CD14-positive monocyte (primary cell): Measurements from ENCODE around the gene MS4A7. TPM values are rescaled to one million over a fixed set of nuclear protein-coding genes. Genes with fewer than 3 reads are reported as not detected.

Source experiments
- DNase-seq, 3 donors: peaks; one replicate each; pipeline ENCODE4 v3.0.0-alpha.2; 2011 to 2022
- H2AFZ ChIP-seq: 2 replicates; pipeline ENCODE4 v1.6.0; 2012; ENCODE audit warnings: mild to moderate bottlenecking, low read depth, low read length, inconsistent platforms; ENCODE audit not compliant: insufficient read depth, poor library complexity, severe bottlenecking
- H3K27ac ChIP-seq, 2 donors: 1 replicate in 1 of 2; 2 replicates in 1 of 2; pipeline ENCODE4 v1.5.1; 2012 to 2013; ENCODE audit warnings: low read length in 2 of 2, control low read depth in 1 of 2, inconsistent platforms in 1 of 2, low read depth in 1 of 2, mild to moderate bottlenecking in 1 of 2
- H3K27me3 ChIP-seq, 2 donors: one replicate each; pipeline versions ENCODE4 v1.6.0 to v1.6.1; 2011 to 2013; ENCODE audit warnings: low read length in 2 of 2; ENCODE audit not compliant: control insufficient read depth in 2 of 2, insufficient read depth in 2 of 2
- H3K36me3 ChIP-seq, 2 donors: replicated peaks in 1 of 2; 1 replicate in 1 of 2; 2 replicates in 1 of 2; pipeline versions ENCODE4 v1.5.1 to v1.6.1; 2012 to 2013; ENCODE audit warnings: low read length in 2 of 2, control low read depth in 1 of 2, inconsistent platforms in 1 of 2, mild to moderate bottlenecking in 1 of 2; ENCODE audit not compliant: insufficient read depth in 2 of 2, control insufficient read depth in 1 of 2
- H3K4me1 ChIP-seq, 2 donors: 1 replicate in 1 of 2; 2 replicates in 1 of 2; pipeline versions ENCODE4 v1.5.1 to v1.6.1; 2012 to 2013; ENCODE audit warnings: low read length in 2 of 2, control low read depth in 1 of 2, inconsistent platforms in 1 of 2, mild to moderate bottlenecking in 1 of 2, moderate library complexity in 1 of 2; ENCODE audit not compliant: insufficient read depth in 2 of 2, control insufficient read depth in 1 of 2
- H3K4me2 ChIP-seq: replicated peaks from 2 replicates; pipeline ENCODE3; 2012; ENCODE audit warnings: low read length, moderate library complexity, mild to moderate bottlenecking; ENCODE audit not compliant: poor library complexity, severe bottlenecking; ENCODE audit errors: extremely low read depth
- H3K4me3 ChIP-seq, 3 experiments: fragments of 200-600 bp in 1 of 3; sonication (generic) in 1 of 3; replicated peaks in 1 of 3; 1 replicate in 2 of 3; 2 replicates in 1 of 3; pipeline ENCODE4 v1.5.1; 2011 to 2013; ENCODE audit warnings: low read length in 3 of 3, mild to moderate bottlenecking in 3 of 3, control low read depth in 2 of 3, low read depth in 2 of 3, inconsistent platforms in 1 of 3, moderate library complexity in 1 of 3
- H3K79me2 ChIP-seq: 2 replicates; pipeline ENCODE4 v1.6.0; 2012; ENCODE audit warnings: mild to moderate bottlenecking, control low read depth, inconsistent platforms, low read length, moderate library complexity; ENCODE audit not compliant: insufficient read depth
- H3K9ac ChIP-seq: 2 replicates; pipeline ENCODE4 v1.6.0; 2017; ENCODE audit warnings: low read length, mild to moderate bottlenecking; ENCODE audit not compliant: insufficient read depth, poor library complexity, severe bottlenecking
- H3K9me3 ChIP-seq, 2 donors: replicated peaks in 1 of 2; 1 replicate in 1 of 2; 2 replicates in 1 of 2; pipeline versions ENCODE4 v1.5.1 to v1.6.1; 2012 to 2013; ENCODE audit warnings: low read length in 2 of 2, control low read depth in 1 of 2; ENCODE audit not compliant: control insufficient read depth in 1 of 2, insufficient read depth in 1 of 2
- H4K20me1 ChIP-seq: 2 replicates; pipeline ENCODE4 v1.6.0; 2012; ENCODE audit warnings: mild to moderate bottlenecking, low read length, control low read depth, moderate library complexity; ENCODE audit not compliant: insufficient read depth
- H3K27ac Mint-ChIP-seq, 7 donors: one replicate each; pipeline ENCODE4 v1.8.0; 2020; ENCODE audit warnings: mild to moderate bottlenecking in 7 of 7, mixed read lengths in 7 of 7, moderate library complexity in 6 of 7, inconsistent platforms in 2 of 7
- H3K27me3 Mint-ChIP-seq, 3 donors: one replicate each; pipeline ENCODE4 v1.8.0; 2021 to 2022; ENCODE audit warnings: low read depth in 3 of 3, mild to moderate bottlenecking in 3 of 3, mixed read lengths in 3 of 3, moderate library complexity in 3 of 3, inconsistent platforms in 1 of 3
- H3K36me3 Mint-ChIP-seq, 2 donors: one replicate each; pipeline ENCODE4 v1.8.0; 2020; ENCODE audit warnings: mixed read lengths in 2 of 2, inconsistent platforms in 1 of 2, mild to moderate bottlenecking in 1 of 2
- H3K4me1 Mint-ChIP-seq: one replicate; pipeline ENCODE4 v1.8.0; 2020; ENCODE audit warnings: mild to moderate bottlenecking, mixed read lengths
- H3K4me3 Mint-ChIP-seq, 2 donors: one replicate each; pipeline ENCODE4 v1.8.0; 2020; ENCODE audit warnings: mild to moderate bottlenecking in 2 of 2, mixed read lengths in 2 of 2, moderate library complexity in 1 of 2
- H3K9me3 Mint-ChIP-seq, 7 donors: one replicate each; pipeline ENCODE4 v1.8.0; 2020 to 2022; ENCODE audit warnings: mixed read lengths in 7 of 7, mild to moderate bottlenecking in 6 of 7, moderate library complexity in 6 of 7, inconsistent platforms in 2 of 7
- CTCF ChIP-seq: fragments of 200-600 bp; IDR thresholded peaks from one replicate; pipeline ENCODE4 v1.8.0; 2022; ENCODE audit warnings: antibody characterized with exemption, mild to moderate bottlenecking
- WGBS: methylation state at CpG from one replicate; pipeline ENCODE4 v1.1.5; 2013; ENCODE audit warnings: missing lambda C conversion rate; ENCODE audit not compliant: insufficient coverage; 5-methylcytosine and 5-hydroxymethylcytosine counted together
- intact Hi-C, 2 donors: fragments of 100-400 bp; cut with micrococcal nuclease; formaldehyde crosslinking; loops; one replicate each; pipeline versions ENCODE4 v1.15.0 to v1.15.1; 2023
- polyA plus RNA-seq, 3 donors: library from polyadenylated mRNA; depleted of rRNA in 1 of 3; unstranded in 2 of 3; stranded (reverse) in 1 of 3; fragments of 300-500 nt in 2 of 3; fragments of >200 nt in 1 of 3; fragmentation: Illumina TruSeq in 2 of 3; gene quantifications; 1 replicate in 2 of 3; 2 replicates in 1 of 3; pipeline ENCODE4 v1.2.3, GENCODE V29; 2012 to 2021

Gene MS4A7
- polyA plus RNA-seq, 3 donors = 181 to 596 (median 504) TPM

GRCh38 chr11:60429272-60429671, 50.9 kb downstream of the MS4A7 start, which contains the start of gene MS4A5:
TSS of gene MS4A5 (plus strand) at chr11:60429572. CDS start at chr11:60429675, 103 bp downstream.
- Histone ChIP-seq H3K27ac (no peak within 1 kb of the TSS), H3K4me1 (no peaks in the 10 kb centered on the region), H3K4me3 (no peak within 1 kb of the TSS), H3K9ac (no peak within 1 kb of the TSS), H3K9me3 (no peaks in the 10 kb centered on the region), H3K79me2 (no peaks in the 10 kb centered on the region), H2AFZ (peak within 1 kb of the TSS; percentile 34), H3K36me3 (no peaks in the 10 kb centered on the region), H4K20me1 (no peaks in the 10 kb centered on the region), H3K27me3 (peaks cover 0 to 2% of the 10 kb centered on the region in 2 donors), H3K4me2 (no peak within 1 kb of the TSS)
- Mint-ChIP-seq H3K36me3 (no peaks in the 10 kb centered on the region), H3K4me3 (no peak within 1 kb of the TSS), H3K9me3 (peaks cover 0 to 3% (median 0%) of the 10 kb centered on the region in 7 donors), H3K27me3 (peaks cover 0 to 2% (median 0%) of the 10 kb centered on the region in 3 donors), H3K27ac (no peak within 1 kb of the TSS), H3K4me1 (peaks cover 16% of the 10 kb centered on the region)
- no peak for TF ChIP-seq CTCF
- no CpG with 5 or more reads among the region's 5 CpGs for WGBS
- no peak for DNase-seq
- intact Hi-C loops = no loop called here

GRCh38 chr11:60431251-60431650, 52.9 kb downstream of the MS4A7 start:
- H3K36me3 Mint-ChIP-seq = no peaks in the 10 kb centered on the region
- WGBS = 100% methylated on average over 1 of the region's 2 CpGs
- H3K27ac ChIP-seq = no peak overlapping the region

More at GRCh38 chr11:60431251-60431650, 52.9 kb downstream of the MS4A7 start:
- Histone ChIP-seq H3K9me3 (no peaks in the 10 kb centered on the region), H3K4me2 (no peak overlapping the region), H3K4me1 (no peaks in the 10 kb centered on the region), H3K79me2 (no peaks in the 10 kb centered on the region), H3K4me3 (no peak overlapping the region), H3K9ac (no peak overlapping the region), H3K27me3 (peaks cover 0 to 2% of the 10 kb centered on the region in 2 donors), H4K20me1 (no peaks in the 10 kb centered on the region), H2AFZ (no peak overlapping the region), H3K36me3 (no peaks in the 10 kb centered on the region)
- Mint-ChIP-seq H3K27ac (no peak overlapping the region), H3K9me3 (peaks cover 0 to 3% (median 0%) of the 10 kb centered on the region in 7 donors), H3K4me3 (no peak overlapping the region), H3K27me3 (peaks cover 0 to 4% (median 0%) of the 10 kb centered on the region in 3 donors), H3K4me1 (peaks cover 16% of the 10 kb centered on the region)
- no peak for DNase-seq
- TF ChIP-seq CTCF = no peak
- intact Hi-C loops = no loop called here
